ENCODE data around the gene CTRB2. TPM values are rescaled to one million over a fixed set of nuclear protein-coding genes. Genes with fewer than 3 reads are reported as not detected.

The CTRB2 gene
- total and polyA plus RNA-seq, 2 of the 8 experiments (the other 6 are each of a cell fraction or from before 2014, with no cell fraction given) = not detected

- Histone ChIP-seq H3K79me1 (ENCODE audit: low read depth, low read length) (no peaks in the 10 kb centered on the region), H2BK12ac (ENCODE audit: low read depth, low read length) (no peak overlapping the region), H2BK5ac (ENCODE audit: low read depth, low read length) (no peak overlapping the region), H2BK120ac (replicated peaks; ENCODE audit: low read depth, low read length) (no peak overlapping the region), H3K4me3 (ENCODE audit: extremely low read depth in 1 of 4, insufficient read depth in 2 of 4, low read depth in 3 of 4, low read length in 4 of 4) (no peak overlapping the region), H4K20me1 (replicated peaks in 1 of 2; ENCODE audit: control insufficient read depth in 1 of 2, insufficient read depth in 2 of 2, low read length in 2 of 2) (no peaks in the 10 kb centered on the region), H3K23ac (ENCODE audit: insufficient read length) (no peak overlapping the region), H2BK20ac (ENCODE audit: low read length) (no peak overlapping the region), H4K5ac (ENCODE audit: insufficient read length, low read depth, low read length) (no peak overlapping the region), H3K4me1 (replicated peaks in 1 of 4; ENCODE audit: control insufficient read depth in 3 of 4, insufficient read depth in 4 of 4, low read length in 3 of 4) (peaks cover 0 to 2% (median 0%) of the 10 kb centered on the region in 4 experiments; a peak in 3 of 7 replicates), H2AK5ac (ENCODE audit: low read depth, low read length) (no peak overlapping the region), H3K23me2 (ENCODE audit: low read depth, low read length) (no peaks in the 10 kb centered on the region), H2BK15ac (ENCODE audit: low read length) (no peak overlapping the region), H3K18ac (ENCODE audit: extremely low read depth, low read length) (no peak overlapping the region), H3K79me2 (ENCODE audit: control insufficient read depth in 1 of 2, insufficient read depth in 2 of 2, low read length in 2 of 2) (no peaks in the 10 kb centered on the region), H3K27me3 (replicated peaks in 1 of 4; ENCODE audit: control insufficient read depth in 3 of 4, extremely low read depth in 1 of 4, insufficient read depth in 3 of 4, low read length in 3 of 4) (no peaks in the 10 kb centered on the region), H3K56ac (replicated peaks; ENCODE audit: insufficient read length, low read depth, low read length) (no peak overlapping the region), H3K4me2 (ENCODE audit: insufficient read depth in 1 of 2, low read depth in 2 of 2, low read length in 2 of 2) (no peak overlapping the region), H2AFZ (ENCODE audit: low read length) (no peak overlapping the region), H3K9ac (replicated peaks in 1 of 4; ENCODE audit: extremely low read depth in 1 of 4, low read depth in 3 of 4, low read length in 3 of 4) (no peak overlapping the region), H4K91ac (replicated peaks; ENCODE audit: insufficient read length, low read length) (no peak overlapping the region), H3K36me3 (ENCODE audit: control insufficient read depth in 2 of 4, insufficient read depth in 4 of 4, low read length in 3 of 4) (no peaks in the 10 kb centered on the region), H3K14ac (ENCODE audit: insufficient read length) (no peak overlapping the region), H4K8ac (ENCODE audit: extremely low read depth, insufficient read depth, low read length) (no peak overlapping the region; the same call in 1 of the 2 replicates), H3K27ac (ENCODE audit: low read depth, low read length) (no peak overlapping the region), H3K4ac (replicated peaks; ENCODE audit: insufficient read length, low read depth, low read length) (no peak overlapping the region), H3K9me3 (ENCODE audit: insufficient read depth in 2 of 2, low read depth in 1 of 2, low read length in 1 of 2) (no peaks in the 10 kb centered on the region)
- FAIRE-seq (no peak), DNase-seq (ENCODE audit: low read depth in 1 of 2, low spot score in 2 of 2) (no peak)
- WGBS, 2 experiments (ENCODE audit: extremely low coverage in 1 of 2, insufficient coverage in 1 of 2, insufficient read length in 1 of 2, insufficient replicate concordance in 2 of 2, low coverage in 1 of 2, low lambda C conversion rate in 2 of 2, missing lambda C conversion rate in 1 of 2) = 91% methylated on average over 10 of the region's 10 CpGs; no CpG with 5 or more reads in 1 of the 2 experiments
- POLR2A ChIA-PET (ENCODE audit: partially characterized antibody) = no interaction called here
- CTCF ChIA-PET (ENCODE audit: partially characterized antibody) = no interaction called here
- TF ChIP-seq BCL11A (IDR thresholded peaks at IDR 0.05; ENCODE audit: low read depth in 2 of 2, low read length in 2 of 2) = no peak
- no peak for TF ChIP-seq ZNF274 (IDR thresholded peaks at IDR 0.05; ENCODE audit: borderline replicate concordance, extremely low read depth, low read length)
- TF ChIP-seq SIRT6 (IDR thresholded peaks at IDR 0.05; ENCODE audit: low read length) = no peak
- no peak for TF ChIP-seq SUZ12 (IDR thresholded peaks at IDR 0.05; ENCODE audit: low read length)
- TF ChIP-seq, protein P1, sequence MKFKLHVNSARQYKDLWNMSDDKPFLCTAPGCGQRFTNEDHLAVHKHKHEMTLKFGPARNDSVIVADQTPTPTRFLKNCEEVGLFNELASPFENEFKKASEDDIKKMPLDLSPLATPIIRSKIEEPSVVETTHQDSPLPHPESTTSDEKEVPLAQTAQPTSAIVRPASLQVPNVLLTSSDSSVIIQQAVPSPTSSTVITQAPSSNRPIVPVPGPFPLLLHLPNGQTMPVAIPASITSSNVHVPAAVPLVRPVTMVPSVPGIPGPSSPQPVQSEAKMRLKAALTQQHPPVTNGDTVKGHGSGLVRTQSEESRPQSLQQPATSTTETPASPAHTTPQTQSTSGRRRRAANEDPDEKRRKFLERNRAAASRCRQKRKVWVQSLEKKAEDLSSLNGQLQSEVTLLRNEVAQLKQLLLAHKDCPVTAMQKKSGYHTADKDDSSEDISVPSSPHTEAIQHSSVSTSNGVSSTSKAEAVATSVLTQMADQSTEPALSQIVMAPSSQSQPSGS (IDR thresholded peaks at IDR 0.05; ENCODE audit: low read length) = no peak
- TF ChIP-seq SIX5 (IDR thresholded peaks at IDR 0.05; ENCODE audit: low read depth, low read length) = no peak
- TF ChIP-seq NANOG (IDR thresholded peaks at IDR 0.05; ENCODE audit: insufficient read depth, low read depth, low read length, poor library complexity, severe bottlenecking) = no peak
- TF ChIP-seq SP1 (IDR thresholded peaks at IDR 0.05; ENCODE audit: low read depth, low read length) = no peak
- TF ChIP-seq CBX8 (IDR thresholded peaks at IDR 0.05; ENCODE audit: borderline replicate concordance, low read depth, low read length) = no peak
These were observed 13.1 kb downstream of the CTRB2 start for GRCh38 chr16:75193730-75194444.
